Endothelial cell of umbilical vein (primary cell): ENCODE data around the gene RELT. TPM values are rescaled to one million over a fixed set of nuclear protein-coding genes. Genes with fewer than 3 reads are reported as not detected.

Experiments used
- BruUV-seq: library from RNA; stranded (reverse); fragments of 400-500 nt; replicated peaks from 2 replicates; lab custom pipeline; 2021; lab: Mats Ljungman, UMichigan
- CTCF ChIA-PET: fragments of 300-600, 350-600 bp; sonication (Branson Sonifier 250); formaldehyde crosslinking; loops from one replicate; lab custom pipeline; 2021; ENCODE audit warnings: antibody characterized with exemption, inconsistent platforms; lab: Charles Lee
- POLR2A ChIA-PET: fragments of 300-600, 350-600 bp; sonication (Branson Sonifier 250); formaldehyde crosslinking; loops from one replicate; lab custom pipeline; 2021; ENCODE audit warnings: antibody characterized with exemption, inconsistent platforms; lab: Charles Lee
- DNase-seq: peaks from one replicate; pipeline ENCODE4 v3.0.0-alpha.2; 2011; ENCODE audit warnings: low read depth, low spot score
- FAIRE-seq: peaks from 2 replicates; lab custom pipeline; 2011; peaks lifted over from hg19 to GRCh38; lab: Jason Lieb, UNC
- H2AFZ ChIP-seq: 2 replicates; pipeline ENCODE4 v1.6.0; 2012; ENCODE audit warnings: low read depth, low read length, control low read depth, inconsistent platforms
- H3K27ac ChIP-seq: 2 replicates; pipeline ENCODE4 v1.5.1; 2011; ENCODE audit warnings: low read depth, mild to moderate bottlenecking, control low read depth, low read length, moderate library complexity; ENCODE audit not compliant: insufficient read depth
- H3K27me3 ChIP-seq, 2 experiments: 2 replicates each; pipeline versions ENCODE4 v1.6.0 to v1.6.1; 2011; ENCODE audit warnings: low read length in 2 of 2, mixed read lengths in 1 of 2; ENCODE audit not compliant: control insufficient read depth in 2 of 2, insufficient read depth in 2 of 2
- H3K36me3 ChIP-seq, 2 experiments: 2 replicates in 1 of 2; 3 replicates in 1 of 2; pipeline ENCODE4 v1.5.1; 2011; ENCODE audit warnings: low read length in 2 of 2, mild to moderate bottlenecking in 1 of 2, moderate library complexity in 1 of 2; ENCODE audit not compliant: control insufficient read depth in 2 of 2, insufficient read depth in 2 of 2; ENCODE audit errors: extremely low read depth in 1 of 2
- H3K4me1 ChIP-seq: 3 replicates; pipeline ENCODE4 v1.5.1; 2011; ENCODE audit warnings: mild to moderate bottlenecking, low read length; ENCODE audit not compliant: control insufficient read depth, insufficient read depth; ENCODE audit errors: extremely low read depth
- H3K4me2 ChIP-seq: 2 replicates; pipeline ENCODE4 v1.6.1; 2011; ENCODE audit warnings: low read length, control low read depth, mixed read lengths; ENCODE audit not compliant: insufficient read depth
- H3K4me3 ChIP-seq, 3 experiments: fragments of 200-600 bp in 1 of 3; sonication (generic), shearing (Covaris generic) in 1 of 3; replicated peaks in 1 of 3; 2 replicates each; pipeline ENCODE4 v1.5.1; 2011 to 2016; ENCODE audit warnings: control low read depth in 3 of 3, low read length in 3 of 3, mild to moderate bottlenecking in 2 of 3, inconsistent platforms in 1 of 3, low read depth in 1 of 3, moderate library complexity in 1 of 3; ENCODE audit not compliant: insufficient read depth in 1 of 3
- H3K79me2 ChIP-seq: 2 replicates; pipeline ENCODE4 v1.6.0; 2012; ENCODE audit warnings: low read length, inconsistent platforms; ENCODE audit not compliant: control insufficient read depth, insufficient read depth
- H3K9ac ChIP-seq: replicated peaks from 2 replicates; pipeline ENCODE3; 2011; ENCODE audit warnings: low read length, control low read depth; ENCODE audit not compliant: insufficient read depth; ENCODE audit errors: extremely low read depth
- H3K9me1 ChIP-seq: replicated peaks from 3 replicates; pipeline ENCODE4 v1.6.0; 2011; ENCODE audit warnings: mild to moderate bottlenecking, low read length; ENCODE audit not compliant: control insufficient read depth, insufficient read depth; ENCODE audit errors: extremely low read depth
- H3K9me3 ChIP-seq: replicated peaks from 2 replicates; pipeline ENCODE4 v1.5.1; 2012; ENCODE audit warnings: low read length, inconsistent platforms; ENCODE audit not compliant: control insufficient read depth, insufficient read depth
- H4K20me1 ChIP-seq: replicated peaks from 2 replicates; pipeline ENCODE3; 2011; ENCODE audit warnings: mild to moderate bottlenecking, low read length; ENCODE audit not compliant: control insufficient read depth, insufficient read depth; ENCODE audit errors: extremely low read depth
- EZH2 ChIP-seq: IDR thresholded peaks from 2 replicates; pipeline ENCODE4 v1.6.1; 2012; ENCODE audit warnings: borderline replicate concordance, low read depth, mild to moderate bottlenecking, moderate library complexity, low read length, inconsistent platforms; ENCODE audit not compliant: severe bottlenecking
- FOS ChIP-seq: IDR thresholded peaks from 2 replicates; pipeline ENCODE4 v1.6.1; 2011; ENCODE audit warnings: mild to moderate bottlenecking, low read length, moderate library complexity, borderline replicate concordance; ENCODE audit not compliant: insufficient read depth
- GATA2 ChIP-seq: IDR thresholded peaks from 2 replicates; pipeline ENCODE4 v1.7.0; 2011; ENCODE audit warnings: low read depth, mild to moderate bottlenecking, moderate library complexity, mixed read lengths, low read length; ENCODE audit not compliant: insufficient read length, insufficient read depth
- JUN ChIP-seq: IDR thresholded peaks from 2 replicates; pipeline ENCODE4 v1.6.1; 2011; ENCODE audit warnings: borderline replicate concordance, low read depth; ENCODE audit not compliant: insufficient read length, insufficient read depth
- MYC ChIP-seq: IDR thresholded peaks from one replicate; pipeline ENCODE4 v1.6.1; 2011; ENCODE audit warnings: mild to moderate bottlenecking, low read depth, low read length
- POLR2A ChIP-seq: IDR thresholded peaks from 2 replicates; pipeline ENCODE4 v1.6.1; 2012; ENCODE audit warnings: low read depth, mild to moderate bottlenecking, control low read depth, low read length
- POLR2AphosphoS5 ChIP-seq: IDR thresholded peaks from 2 replicates; pipeline ENCODE4 v1.6.1; 2012; ENCODE audit warnings: low read depth, mild to moderate bottlenecking, control low read depth, low read length, moderate library complexity; ENCODE audit not compliant: insufficient read depth
- dilution Hi-C: fragments of 300-500 bp; cut with MboI; formaldehyde crosslinking; loops from one replicate; pipeline ENCODE4 v1.15.0; 2019; ENCODE audit warnings: low sequenced_read_pairs; ENCODE audit not compliant: extremely low pct_ligation_motif_present
- intact Hi-C: fragments of 100-400 bp; cut with micrococcal nuclease; formaldehyde crosslinking; loops from one replicate; pipeline ENCODE4 v1.10.0; 2022
- polyA plus RNA-seq, 4 experiments: library from polyadenylated mRNA; depleted of rRNA in 3 of 4; stranded (reverse) in 3 of 4; unstranded in 1 of 4; fragments of >200 nt; gene quantifications; 2 replicates each; pipeline versions ENCODE4 v1.2.1 to v1.2.3, GENCODE V29; 2011 to 2012; ENCODE audit warnings: missing spikeins in 1 of 4
- total RNA-seq: library from RNA; stranded (reverse); gene quantifications from 2 replicates; pipeline ENCODE4 v1.2.3, GENCODE V29; 2021
- TF ChIP-seq, protein P1 (sequence below), 2 donors: IDR thresholded peaks; 1 replicate in 1 of 2; 2 replicates in 1 of 2; pipeline ENCODE4 v1.5.1; 2011; ENCODE audit warnings: low read length in 2 of 2, mild to moderate bottlenecking in 2 of 2, moderate library complexity in 2 of 2, control low read depth in 1 of 2, inconsistent platforms in 1 of 2, low read depth in 1 of 2; ENCODE audit not compliant: insufficient read depth in 1 of 2; ENCODE audit errors: extremely low read depth in 1 of 2
- TF ChIP-seq, protein P2 (sequence below): IDR thresholded peaks from 2 replicates; pipeline ENCODE4 v1.6.1; 2011; ENCODE audit not compliant: insufficient read depth, insufficient read length

Gene RELT
- total and polyA plus RNA-seq, 2 donors (not counting 3 experiments of a cell fraction or from before 2014, with no cell fraction given): 6.7 to 13.1 TPM

DNA sequence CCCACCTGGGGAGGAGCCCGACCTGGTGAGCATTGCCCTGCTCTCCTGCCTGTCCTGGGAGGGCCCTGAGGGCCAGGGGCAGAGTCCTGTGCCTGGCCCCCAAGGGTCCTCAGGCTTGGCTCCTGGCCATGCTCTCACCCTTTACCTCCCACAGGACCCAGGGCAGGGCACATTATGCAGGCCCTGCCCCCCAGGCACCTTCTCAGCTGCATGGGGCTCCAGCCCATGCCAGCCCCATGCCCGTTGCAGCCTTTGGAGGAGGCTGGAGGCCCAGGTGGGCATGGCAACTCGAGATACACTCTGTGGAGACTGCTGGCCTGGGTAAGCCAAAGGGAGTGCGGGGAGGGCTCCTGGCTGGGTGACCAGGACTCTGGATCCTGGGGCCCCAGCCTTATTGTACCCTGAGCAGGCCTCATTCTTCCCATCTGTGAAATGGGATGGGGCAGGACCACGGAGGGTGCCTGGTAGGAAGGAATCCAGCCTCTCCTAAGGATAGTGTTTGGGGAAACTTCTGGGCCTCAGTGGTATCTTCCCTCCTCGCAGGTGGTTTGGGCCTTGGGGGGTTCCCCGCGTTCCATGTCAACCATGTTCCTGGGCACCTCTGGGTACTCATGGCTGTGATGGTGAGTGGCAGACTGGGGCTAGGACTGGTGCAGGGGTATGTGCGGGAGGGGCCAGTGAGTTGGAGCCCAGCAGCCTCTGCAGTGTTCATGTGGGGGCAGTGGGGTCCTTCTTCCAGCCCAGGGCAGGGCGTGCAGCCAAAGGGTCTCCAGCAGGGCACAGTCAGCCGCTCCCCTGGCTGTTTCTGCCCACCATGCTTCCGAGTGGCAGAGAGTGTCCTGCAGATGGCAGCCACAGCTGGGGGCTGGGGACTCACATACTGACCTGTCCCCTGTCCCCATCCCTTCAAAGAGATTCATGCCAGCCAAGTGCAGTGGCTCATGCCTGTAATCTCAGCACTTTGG is 14.7 kb downstream of the RELT start:
- no peaks in the 10 kb centered on the region for H3K27me3 ChIP-seq
- intact Hi-C loops: no loop called here

More for the DNA sequence above, 14.7 kb downstream of the RELT start:
- DNase-seq (no peak), FAIRE-seq (no peak)
- Histone ChIP-seq H3K36me3 (peaks cover 0 to 6% of the 10 kb centered on the region in 2 experiments), H3K4me2 (no peak overlapping the region), H3K27ac (no peak overlapping the region), H3K79me2 (peaks cover 22% of the 10 kb centered on the region), H3K4me1 (peaks cover 12% of the 10 kb centered on the region), H3K4me3 (no peak overlapping the region), H3K9me1 (no peaks in the 10 kb centered on the region), H3K9ac (no peak overlapping the region), H2AFZ (no peak overlapping the region), H4K20me1 (no peaks in the 10 kb centered on the region), H3K9me3 (no peaks in the 10 kb centered on the region)
- BruUV-seq: no TSS peak
- ChIA-PET POLR2A (no interaction called here), CTCF (interaction anchor here (1.5 to 3.2 kb wide), 2 partner anchors 32 to 40 kb away, joined by 4 to 31 read pairs; no protein-coding TSS in a partner anchor)
- dilution Hi-C loops: no loop called here
- TF ChIP-seq FOS (no peak), MYC (no peak), JUN (no peak), EZH2 (no peak), POLR2AphosphoS5 (no peak), POLR2A (no peak), GATA2 (no peak)
- TF ChIP-seq, protein P1, sequence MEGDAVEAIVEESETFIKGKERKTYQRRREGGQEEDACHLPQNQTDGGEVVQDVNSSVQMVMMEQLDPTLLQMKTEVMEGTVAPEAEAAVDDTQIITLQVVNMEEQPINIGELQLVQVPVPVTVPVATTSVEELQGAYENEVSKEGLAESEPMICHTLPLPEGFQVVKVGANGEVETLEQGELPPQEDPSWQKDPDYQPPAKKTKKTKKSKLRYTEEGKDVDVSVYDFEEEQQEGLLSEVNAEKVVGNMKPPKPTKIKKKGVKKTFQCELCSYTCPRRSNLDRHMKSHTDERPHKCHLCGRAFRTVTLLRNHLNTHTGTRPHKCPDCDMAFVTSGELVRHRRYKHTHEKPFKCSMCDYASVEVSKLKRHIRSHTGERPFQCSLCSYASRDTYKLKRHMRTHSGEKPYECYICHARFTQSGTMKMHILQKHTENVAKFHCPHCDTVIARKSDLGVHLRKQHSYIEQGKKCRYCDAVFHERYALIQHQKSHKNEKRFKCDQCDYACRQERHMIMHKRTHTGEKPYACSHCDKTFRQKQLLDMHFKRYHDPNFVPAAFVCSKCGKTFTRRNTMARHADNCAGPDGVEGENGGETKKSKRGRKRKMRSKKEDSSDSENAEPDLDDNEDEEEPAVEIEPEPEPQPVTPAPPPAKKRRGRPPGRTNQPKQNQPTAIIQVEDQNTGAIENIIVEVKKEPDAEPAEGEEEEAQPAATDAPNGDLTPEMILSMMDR (IDR thresholded peaks at IDR 0.05; ENCODE audit: extremely low read depth in 1 of 2, insufficient read depth in 1 of 2, low read depth in 1 of 2, low read length in 2 of 2): no peak
- TF ChIP-seq, protein P2, sequence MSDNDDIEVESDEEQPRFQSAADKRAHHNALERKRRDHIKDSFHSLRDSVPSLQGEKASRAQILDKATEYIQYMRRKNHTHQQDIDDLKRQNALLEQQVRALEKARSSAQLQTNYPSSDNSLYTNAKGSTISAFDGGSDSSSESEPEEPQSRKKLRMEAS: no peak
